Stimulated activated CD8-positive, alpha-beta memory T cell treated with anti-CD3 and anti-CD28 coated beads, Interleukin-15, amount 100 ng/mL, for 1 hour (primary cell): ENCODE data around the gene URM1.

Experiments
- DNase-seq: peaks from one replicate; pipeline ENCODE4 v3.0.0-alpha.2; 2020; ENCODE audit warnings: low read depth

URM1 gene

DNA sequence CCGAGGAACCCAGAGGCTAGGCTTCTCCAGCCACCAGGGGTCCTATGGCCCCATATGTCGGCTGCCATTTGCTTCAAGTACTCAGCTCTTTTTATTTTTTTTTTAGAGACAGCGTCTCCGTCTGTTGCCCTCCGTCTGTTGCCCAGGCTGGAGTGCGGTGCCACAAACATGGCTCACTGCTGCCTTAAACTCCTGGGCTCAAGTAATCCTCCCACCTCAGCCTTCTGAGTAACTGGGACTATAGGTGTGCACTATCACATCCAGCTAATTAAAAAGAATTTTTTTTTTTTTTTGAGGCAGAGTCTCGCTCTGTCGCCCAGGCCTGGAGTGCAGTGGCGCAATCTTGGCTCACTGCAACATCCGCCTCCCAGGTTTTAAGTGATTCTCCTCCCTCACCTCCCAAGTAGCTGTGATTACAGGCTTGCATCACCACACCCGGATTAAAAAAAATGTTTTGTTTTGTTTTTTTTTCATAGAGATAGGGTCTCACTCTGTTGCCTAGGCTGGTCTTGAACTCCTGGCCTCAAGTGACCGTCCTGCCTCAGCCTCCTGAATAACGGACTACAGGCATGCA is 58.4 kb downstream of the URM1 start:
- no peak for DNase-seq

DNA sequence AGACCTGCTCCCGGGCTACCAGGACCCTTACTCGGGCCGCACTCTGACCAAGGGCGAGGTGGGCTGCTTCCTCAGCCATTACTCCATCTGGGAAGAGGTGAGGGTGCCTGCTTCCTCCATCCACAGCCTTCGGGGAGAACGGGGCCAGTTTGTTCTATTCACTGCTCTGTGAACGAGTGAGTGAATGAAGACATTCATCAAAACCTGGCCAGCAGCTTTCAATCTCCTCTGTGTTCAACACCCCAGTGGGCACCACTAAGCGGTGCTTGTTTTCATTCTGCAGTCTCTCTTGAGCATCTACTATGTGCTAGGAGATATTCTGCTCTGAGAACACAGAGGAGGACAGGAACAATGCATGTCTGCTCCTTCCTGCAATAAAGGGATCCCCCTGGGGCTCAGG is 60.0 kb downstream of the URM1 start:
- DNase-seq: no peak

DNA sequence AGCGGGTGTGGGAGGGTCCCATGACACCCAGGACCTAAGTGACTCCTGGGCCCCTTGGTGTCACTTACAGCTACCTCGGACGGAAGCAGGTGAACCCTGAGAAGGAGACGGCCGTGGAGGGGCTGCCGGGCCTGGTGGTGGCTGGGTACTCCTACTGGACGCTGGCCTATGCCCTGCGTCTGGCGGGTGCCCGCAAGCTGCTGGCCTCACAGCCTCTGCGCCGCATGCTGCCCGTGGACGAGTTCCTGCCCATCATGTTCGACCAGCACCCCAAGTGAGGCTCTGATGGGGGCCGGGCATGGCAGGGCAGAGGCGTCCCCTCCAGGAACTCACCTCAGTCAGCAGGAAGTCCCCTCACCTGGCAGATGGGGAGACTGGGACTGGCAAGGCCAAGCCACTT is 63.2 kb downstream of the URM1 start:
- DNase-seq: no peak

DNA sequence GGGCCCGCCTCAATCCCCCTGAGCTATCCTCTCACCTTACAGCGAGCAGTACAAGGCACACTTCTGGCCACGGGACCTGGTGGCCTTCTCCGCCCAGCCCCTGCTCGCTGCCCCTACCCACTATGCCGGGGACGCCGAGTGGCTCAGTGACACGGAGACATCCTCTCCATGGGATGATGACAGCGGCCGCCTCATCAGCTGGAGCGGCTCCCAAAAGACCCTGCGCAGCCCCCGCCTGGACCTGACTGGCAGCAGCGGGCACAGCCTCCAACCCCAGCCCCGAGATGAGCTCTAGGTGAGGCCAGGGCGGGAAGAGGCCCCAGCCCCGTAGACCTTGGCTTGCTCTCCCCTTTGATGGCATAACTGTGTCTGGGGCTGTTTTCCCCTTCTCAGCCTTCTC is 64.4 kb downstream of the URM1 start:
- no peak for DNase-seq

DNA sequence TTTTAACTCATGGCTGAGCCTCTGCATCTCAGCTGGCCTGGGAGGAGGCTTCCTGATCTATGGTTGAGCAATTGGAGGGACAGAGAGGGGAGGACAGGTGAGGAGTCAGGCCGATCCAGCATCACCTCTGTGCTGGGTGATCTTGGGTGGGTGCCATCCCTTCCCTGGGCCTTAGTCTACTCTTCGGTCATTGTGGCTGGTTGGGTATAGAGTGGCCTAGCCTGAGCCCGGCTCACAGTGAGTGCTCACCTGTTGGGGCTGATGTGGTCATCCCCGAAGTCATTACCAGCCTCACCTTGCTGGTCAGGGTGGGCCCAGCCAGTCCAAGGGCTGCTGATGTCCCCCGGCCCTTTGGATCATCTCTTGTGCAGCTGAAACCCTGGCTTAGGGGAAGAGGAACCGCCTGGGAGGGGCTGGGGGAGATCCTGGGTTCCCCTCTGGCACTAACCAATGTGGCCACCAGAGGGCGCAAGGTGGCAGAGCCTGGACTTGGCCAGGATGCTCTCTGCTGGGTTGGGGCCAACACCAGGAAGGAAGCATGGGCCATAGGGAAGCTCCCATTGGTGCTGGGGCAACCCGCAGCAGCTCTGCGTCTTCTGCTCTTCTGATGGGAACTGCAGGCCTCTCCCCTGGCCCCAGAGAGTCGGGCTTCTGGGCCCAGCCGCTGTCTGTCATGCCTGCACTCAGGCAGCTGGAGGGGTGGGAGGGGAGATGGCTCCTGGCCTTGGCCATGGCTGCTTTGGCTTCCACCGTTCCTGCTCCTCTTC is 67.4 kb downstream of the URM1 start:
- DNase-seq: peak; percentile 73

DNA sequence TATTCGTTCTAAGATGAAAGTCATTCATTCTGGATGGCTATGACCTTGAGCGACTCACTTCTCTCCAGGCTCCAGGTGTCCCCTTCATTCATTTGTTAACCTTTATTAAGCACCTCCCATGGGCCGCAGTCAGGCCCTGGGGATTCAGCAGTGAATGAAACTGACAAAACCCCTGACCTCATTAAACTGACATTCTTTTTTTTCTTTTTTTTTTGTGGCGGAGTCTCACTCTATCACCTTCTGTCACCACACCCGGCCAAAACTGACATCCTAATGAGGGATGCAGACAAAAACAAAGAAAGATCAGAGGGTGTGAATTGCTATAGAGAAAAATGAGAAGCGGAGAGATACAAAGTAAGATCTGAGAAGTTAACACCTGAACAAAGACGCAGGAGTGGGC is 68.1 kb downstream of the URM1 start:
- DNase-seq: no peak
